ENCODE measurements around the gene PEX6. TPM values are rescaled to one million over a fixed set of nuclear protein-coding genes. Genes with fewer than 3 reads are reported as not detected.

The PEX6 gene
- total RNA-seq, 1 experiment from 2014 or later, result 25.9 TPM

- TF ChIP-seq CTCF (conservative IDR thresholded peaks at IDR 0.05), result no peak
- no peak for TF ChIP-seq EZH2 (IDR thresholded peaks at IDR 0.05; ENCODE audit: low read depth)
- intact Hi-C loops (cut with micrococcal nuclease; ENCODE audit: unreplicated experiment), result no loop called here
Measured at GRCh38 chr6:42921801-42922200, 57.2 kb downstream of the PEX6 start.

GRCh38 chr6:42916288-42916687 is 62.7 kb downstream of the PEX6 start:
- Histone ChIP-seq H3K79me2 (ENCODE audit: low read depth) (no peaks in the 10 kb centered on the region), H3K27me3 (ENCODE audit: insufficient read depth, low read depth) (no peaks in the 10 kb centered on the region), H2AFZ (no peak overlapping the region), H3K4me1 (replicated peaks; ENCODE audit: insufficient read depth) (no peaks in the 10 kb centered on the region), H3F3A (ENCODE audit: insufficient read depth, low read depth) (peaks cover 3% of the 10 kb centered on the region; the same call in 1 of the 2 replicates), H3K27ac (no peak overlapping the region), H3K4me3 (no peak overlapping the region), H3K9me3 (ENCODE audit: insufficient read depth, low read depth) (no peaks in the 10 kb centered on the region), H3K4me2 (no peak overlapping the region), H3K9me2 (ENCODE audit: insufficient read depth) (no peaks in the 10 kb centered on the region), H4K20me1 (ENCODE audit: insufficient read depth) (no peaks in the 10 kb centered on the region), H3K36me3 (ENCODE audit: low read depth) (no peaks in the 10 kb centered on the region)
- TF ChIP-seq EZH2 (IDR thresholded peaks at IDR 0.05; ENCODE audit: low read depth) (no peak), CTCF (conservative IDR thresholded peaks at IDR 0.05) (no peak)
- BruUV-seq (replicated peaks), result no TSS peak
- DNase-seq, result no peak
- ChIA-PET POLR2A (ENCODE audit: unreplicated experiment) (no interaction called here), CTCF (no interaction called here)
- intact Hi-C loops (cut with micrococcal nuclease; ENCODE audit: unreplicated experiment), result no loop called here

More at GRCh38 chr6:42921801-42922200, 57.2 kb downstream of the PEX6 start:
- no TSS peak for BruUV-seq (replicated peaks)
- Histone ChIP-seq H4K20me1 (ENCODE audit: insufficient read depth) (no peaks in the 10 kb centered on the region), H3K9me3 (ENCODE audit: insufficient read depth, low read depth) (no peaks in the 10 kb centered on the region), H3K27me3 (ENCODE audit: insufficient read depth, low read depth) (no peaks in the 10 kb centered on the region), H3F3A (ENCODE audit: insufficient read depth, low read depth) (peaks cover 9% of the 10 kb centered on the region; the same call in 1 of the 2 replicates), H3K27ac (no peak overlapping the region), H3K9me2 (ENCODE audit: insufficient read depth) (no peaks in the 10 kb centered on the region), H2AFZ (no peak overlapping the region), H3K79me2 (ENCODE audit: low read depth) (no peaks in the 10 kb centered on the region), H3K4me3 (no peak overlapping the region), H3K4me2 (no peak overlapping the region), H3K4me1 (replicated peaks; ENCODE audit: insufficient read depth) (no peaks in the 10 kb centered on the region), H3K36me3 (ENCODE audit: low read depth) (no peaks in the 10 kb centered on the region)
- ChIA-PET POLR2A (ENCODE audit: unreplicated experiment) (no interaction called here), CTCF (interaction anchor here (0.6 kb wide), 1 partner anchor 38 kb away, joined by 8 read pairs; no protein-coding TSS in a partner anchor)
- DNase-seq, result no peak

GRCh38 chr6:42915732-42916131 is 63.2 kb downstream of the PEX6 start, which contains the start of gene PTCRA:
Gene PTCRA, plus strand, starts transcription at chr6:42916053. Its CDS starts 17 bp downstream, at chr6:42916070.
- no peak within 1 kb of the TSS for H2AFZ ChIP-seq
- intact Hi-C loops (cut with micrococcal nuclease; ENCODE audit: unreplicated experiment), result no loop called here
- H3K27ac ChIP-seq, result no peak within 1 kb of the TSS
- CTCF ChIA-PET, result no interaction called here
- H3K4me2 ChIP-seq, result no peak within 1 kb of the TSS
- no peak for TF ChIP-seq CTCF (conservative IDR thresholded peaks at IDR 0.05)
- no peak for TF ChIP-seq EZH2 (IDR thresholded peaks at IDR 0.05; ENCODE audit: low read depth)
- H4K20me1 ChIP-seq (ENCODE audit: insufficient read depth), result no peaks in the 10 kb centered on the region
- POLR2A ChIA-PET (ENCODE audit: unreplicated experiment), result no interaction called here
- no peaks in the 10 kb centered on the region for H3K9me3 ChIP-seq (ENCODE audit: insufficient read depth, low read depth)
- no peak for DNase-seq
- H3K27me3 ChIP-seq (ENCODE audit: insufficient read depth, low read depth), result no peaks in the 10 kb centered on the region
- no peak within 1 kb of the TSS for H3K4me3 ChIP-seq
- no peaks in the 10 kb centered on the region for H3K9me2 ChIP-seq (ENCODE audit: insufficient read depth)
- no peaks in the 10 kb centered on the region for H3K4me1 ChIP-seq (replicated peaks; ENCODE audit: insufficient read depth)
- no TSS peak for BruUV-seq (replicated peaks)
- peaks cover 3% of the 10 kb centered on the region; the same call in 1 of the 2 replicates for H3F3A ChIP-seq (ENCODE audit: insufficient read depth, low read depth)
- H3K79me2 ChIP-seq (ENCODE audit: low read depth), result no peaks in the 10 kb centered on the region
- no peaks in the 10 kb centered on the region for H3K36me3 ChIP-seq (ENCODE audit: low read depth)

Data from PC-9 (cell line).